Measurements from ENCODE around the gene MPRIP.
"Not testable (repeated sequence)": the region's sequence is repeated elsewhere in the genome, so short reads cannot be mapped to it uniquely, and the experiment has no call there.

The MPRIP gene

GRCh38 chr17:17042384-17042736 lies at the start of gene MPRIP:
Gene MPRIP, plus strand, starts transcription at chr17:17042457. Its CDS starts 392 bp downstream, at chr17:17042849.
- no peak for DNase-seq

GRCh38 chr17:16994631-16995030 lies 47.6 kb upstream of the MPRIP start:
- no peak for DNase-seq

GRCh38 chr17:16995930-16996329 lies 46.3 kb upstream of the MPRIP start:
- DNase-seq = no peak

- DNase-seq = not testable (repeated sequence)
Observed at GRCh38 chr17:16996726-16997125, 45.5 kb upstream of the MPRIP start.

- DNase-seq = peak in 1 of 58 donors; percentile 44
Observed at GRCh38 chr17:16997514-16998429, 44.5 kb upstream of the MPRIP start.

- DNase-seq = no peak
Observed at GRCh38 chr17:16999931-17000625, 42.2 kb upstream of the MPRIP start.

- no peak for DNase-seq
Observed at GRCh38 chr17:17001076-17001777, 41.0 kb upstream of the MPRIP start.

GRCh38 chr17:17001874-17002520 lies 40.3 kb upstream of the MPRIP start:
- DNase-seq = peak in 52 of 58 donors; percentile 4 to 85 (median 48)

GRCh38 chr17:17002731-17003715 lies 39.2 kb upstream of the MPRIP start:
- DNase-seq = not testable (repeated sequence)

- DNase-seq = no peak
Observed at GRCh38 chr17:17004251-17004996, 37.8 kb upstream of the MPRIP start.

- not testable (repeated sequence) for DNase-seq
Observed at GRCh38 chr17:17004997-17005614, 37.2 kb upstream of the MPRIP start.

GRCh38 chr17:17007891-17008290 lies 34.4 kb upstream of the MPRIP start:
- DNase-seq = not testable (repeated sequence)

- not testable (repeated sequence) for DNase-seq
Observed at GRCh38 chr17:17008621-17009397, 33.4 kb upstream of the MPRIP start.

- peak in 7 of 58 donors; percentile 5 to 44 (median 33) for DNase-seq
Observed at GRCh38 chr17:17009972-17010371, 32.3 kb upstream of the MPRIP start.

- DNase-seq = not testable (repeated sequence)
Observed at GRCh38 chr17:17010545-17011034, 31.7 kb upstream of the MPRIP start.

GRCh38 chr17:17011043-17011907 lies 31.0 kb upstream of the MPRIP start:
- DNase-seq = not testable (repeated sequence)

Measured in anterior cingulate cortex (tissue), 58 donors.